Ascending aorta (tissue), 2 donors: ENCODE results near the gene LHX4. TPM values are rescaled to one million over a fixed set of nuclear protein-coding genes. Genes with fewer than 3 reads are reported as not detected.

Source experiments
- DNase-seq, 2 donors: peaks; one replicate each; pipeline ENCODE4 v3.0.0-alpha.2; 2019; ENCODE audit warnings: low spot score in 2 of 2
- H3K27ac ChIP-seq, 2 donors: fragments of 200-600 bp; sonication (generic); one replicate each; pipeline ENCODE4 v1.5.1; 2016 to 2017; ENCODE audit warnings: mild to moderate bottlenecking in 1 of 2
- H3K27me3 ChIP-seq: fragments of 200-600 bp; sonication (generic); one replicate; pipeline ENCODE4 v1.5.1; 2017
- H3K36me3 ChIP-seq, 2 donors: fragments of 200-600 bp; sonication (generic); one replicate each; pipeline ENCODE4 v1.5.1; 2016
- H3K4me1 ChIP-seq, 2 donors: fragments of 200-600 bp; sonication (generic); one replicate each; pipeline ENCODE4 v1.5.1; 2016 to 2017; ENCODE audit warnings: mild to moderate bottlenecking in 1 of 2
- H3K4me3 ChIP-seq, 2 donors: fragments of 200-600 bp; sonication (generic); one replicate each; pipeline ENCODE4 v1.5.1; 2016 to 2017; ENCODE audit warnings: mild to moderate bottlenecking in 1 of 2
- H3K9me3 ChIP-seq, 2 donors: fragments of 200-600 bp; sonication (generic); one replicate each; pipeline ENCODE4 v1.5.1; 2016
- intact Hi-C: fragments of 100-400 bp; cut with DNase I; formaldehyde crosslinking; loops from one replicate; pipeline ENCODE4 v1.15.1; 2023
- total RNA-seq: library from RNA; depleted of rRNA; stranded (reverse); fragments of >200 nt; gene quantifications from one replicate; pipeline ENCODE4 v1.1.0, GENCODE V29; 2016
- TF ChIP-seq, protein P1 (sequence below), 3 experiments: fragments of 200-600 bp in 2 of 3; fragments of 450-650 bp in 1 of 3; sonication (generic) in 2 of 3; IDR thresholded peaks; one replicate each; pipeline ENCODE4 v1.5.1; 2016 to 2019; ENCODE audit warnings: antibody characterized with exemption in 3 of 3, mild to moderate bottlenecking in 1 of 3, moderate library complexity in 1 of 3

The LHX4 gene
- total RNA-seq, 1 donor from 2014 or later, result not detected

DNA sequence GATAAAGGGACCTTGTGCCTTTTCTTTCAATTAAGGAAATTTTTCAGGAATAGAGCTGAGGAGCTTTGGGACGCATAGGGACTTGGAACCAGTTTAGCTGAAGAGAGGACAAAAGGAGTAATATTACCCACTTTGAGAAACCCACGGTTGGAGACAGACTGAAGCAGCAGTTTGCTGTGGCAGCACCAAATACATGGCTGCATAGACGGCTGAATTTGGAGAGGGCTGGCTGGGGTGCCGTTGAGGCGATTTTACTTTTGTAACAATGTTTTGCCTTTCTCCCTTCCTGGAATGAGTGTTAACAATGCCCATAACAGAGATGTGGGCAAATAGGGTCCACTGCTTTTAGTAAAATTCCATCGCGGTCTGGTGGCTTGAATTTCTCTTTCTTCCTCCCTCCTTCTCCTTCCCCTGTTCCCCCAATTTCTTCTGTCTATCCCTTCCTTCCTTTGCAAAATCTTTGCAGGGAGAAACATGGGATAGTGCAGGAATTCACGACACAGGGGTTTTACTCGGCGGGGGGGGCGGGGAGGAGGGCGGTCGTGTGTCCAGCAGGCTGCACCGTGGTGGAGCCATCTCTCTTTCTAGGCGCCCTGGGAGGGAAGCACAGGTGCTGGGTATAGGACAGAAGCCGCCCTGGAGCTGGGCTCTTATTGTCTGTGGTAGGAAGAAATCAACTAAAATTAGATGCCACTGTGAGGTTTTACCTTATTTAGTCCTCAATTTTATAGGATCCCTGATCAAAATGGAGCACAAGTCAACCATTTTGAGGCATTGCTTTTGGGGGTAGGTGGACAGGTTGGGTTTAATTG lies 6.8 kb downstream of the LHX4 start:
- no peaks in the 10 kb centered on the region for H3K9me3 ChIP-seq
- no peak overlapping the region for H3K27ac ChIP-seq
- TF ChIP-seq, protein P1, sequence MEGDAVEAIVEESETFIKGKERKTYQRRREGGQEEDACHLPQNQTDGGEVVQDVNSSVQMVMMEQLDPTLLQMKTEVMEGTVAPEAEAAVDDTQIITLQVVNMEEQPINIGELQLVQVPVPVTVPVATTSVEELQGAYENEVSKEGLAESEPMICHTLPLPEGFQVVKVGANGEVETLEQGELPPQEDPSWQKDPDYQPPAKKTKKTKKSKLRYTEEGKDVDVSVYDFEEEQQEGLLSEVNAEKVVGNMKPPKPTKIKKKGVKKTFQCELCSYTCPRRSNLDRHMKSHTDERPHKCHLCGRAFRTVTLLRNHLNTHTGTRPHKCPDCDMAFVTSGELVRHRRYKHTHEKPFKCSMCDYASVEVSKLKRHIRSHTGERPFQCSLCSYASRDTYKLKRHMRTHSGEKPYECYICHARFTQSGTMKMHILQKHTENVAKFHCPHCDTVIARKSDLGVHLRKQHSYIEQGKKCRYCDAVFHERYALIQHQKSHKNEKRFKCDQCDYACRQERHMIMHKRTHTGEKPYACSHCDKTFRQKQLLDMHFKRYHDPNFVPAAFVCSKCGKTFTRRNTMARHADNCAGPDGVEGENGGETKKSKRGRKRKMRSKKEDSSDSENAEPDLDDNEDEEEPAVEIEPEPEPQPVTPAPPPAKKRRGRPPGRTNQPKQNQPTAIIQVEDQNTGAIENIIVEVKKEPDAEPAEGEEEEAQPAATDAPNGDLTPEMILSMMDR (IDR thresholded peaks at IDR 0.05), result no peak
- DNase-seq, result no peak
- intact Hi-C loops, result no loop called here
- peaks cover 58% of the 10 kb centered on the region for H3K27me3 ChIP-seq
- no peaks in the 10 kb centered on the region for H3K36me3 ChIP-seq
- peaks cover 6 to 21% of the 10 kb centered on the region in 2 donors for H3K4me1 ChIP-seq
- H3K4me3 ChIP-seq, result no peak overlapping the region

DNA sequence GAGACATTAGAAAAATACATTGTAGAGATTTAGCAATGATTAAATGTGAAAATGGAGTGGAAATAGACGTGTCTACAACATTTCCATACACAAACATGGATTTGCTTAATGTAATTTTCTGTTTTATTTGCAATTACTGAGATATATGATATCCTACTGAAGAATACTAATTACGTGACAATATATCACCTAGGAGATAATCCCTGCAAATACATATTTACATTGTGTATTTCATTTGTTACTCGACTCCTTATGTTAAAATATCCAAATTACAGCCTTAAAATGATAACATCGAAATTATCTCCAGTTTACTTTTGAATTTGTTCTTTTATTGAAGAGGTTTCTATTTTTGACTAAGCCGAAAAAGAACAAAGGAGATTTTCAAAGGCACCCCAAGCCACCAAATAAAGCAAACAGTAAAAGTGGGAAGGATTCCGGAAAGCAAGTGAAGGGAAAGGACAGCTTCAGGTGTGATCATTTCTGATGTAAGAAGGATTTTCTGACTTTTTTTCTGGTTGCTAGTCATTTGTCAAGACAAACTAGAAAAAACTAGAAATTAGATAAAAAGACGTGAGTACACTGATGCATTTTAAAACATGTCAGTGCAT lies 7.9 kb downstream of the LHX4 start:
- intact Hi-C loops, result no loop called here
- Histone ChIP-seq H3K9me3 (no peaks in the 10 kb centered on the region), H3K36me3 (no peaks in the 10 kb centered on the region), H3K4me3 (no peak overlapping the region), H3K27ac (no peak overlapping the region), H3K27me3 (peaks cover 48% of the 10 kb centered on the region), H3K4me1 (peaks cover 6 to 21% of the 10 kb centered on the region in 2 donors)
- no peak for DNase-seq
- TF ChIP-seq, protein P1 (IDR thresholded peaks at IDR 0.05), result no peak

DNA sequence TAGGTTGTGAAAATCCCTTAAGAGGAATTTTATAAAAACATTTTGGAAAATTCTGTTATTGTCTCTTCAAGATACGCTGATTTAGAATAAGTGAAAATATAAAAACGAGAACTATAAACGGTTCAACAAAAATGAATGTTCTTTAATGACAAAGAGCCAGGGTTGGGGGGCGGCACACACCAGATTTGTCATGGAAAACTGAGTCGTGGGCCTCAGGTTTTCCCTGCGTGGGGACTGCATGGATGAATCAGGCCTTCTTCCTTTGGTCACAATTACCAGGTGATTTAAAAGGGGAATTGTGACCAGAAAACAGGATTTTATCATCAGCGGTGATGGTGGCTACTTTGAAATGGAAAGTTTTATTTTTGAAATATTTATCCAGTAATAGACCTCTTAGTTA lies 8.6 kb downstream of the LHX4 start:
- Histone ChIP-seq H3K36me3 (no peaks in the 10 kb centered on the region), H3K9me3 (no peaks in the 10 kb centered on the region), H3K4me1 (peaks cover under 1 to 18% of the 10 kb centered on the region in 2 donors), H3K27me3 (peaks cover 44% of the 10 kb centered on the region), H3K4me3 (no peak overlapping the region), H3K27ac (no peak overlapping the region)
- intact Hi-C loops, result no loop called here
- no peak for DNase-seq
- TF ChIP-seq, protein P1 (IDR thresholded peaks at IDR 0.05), result no peak

DNA sequence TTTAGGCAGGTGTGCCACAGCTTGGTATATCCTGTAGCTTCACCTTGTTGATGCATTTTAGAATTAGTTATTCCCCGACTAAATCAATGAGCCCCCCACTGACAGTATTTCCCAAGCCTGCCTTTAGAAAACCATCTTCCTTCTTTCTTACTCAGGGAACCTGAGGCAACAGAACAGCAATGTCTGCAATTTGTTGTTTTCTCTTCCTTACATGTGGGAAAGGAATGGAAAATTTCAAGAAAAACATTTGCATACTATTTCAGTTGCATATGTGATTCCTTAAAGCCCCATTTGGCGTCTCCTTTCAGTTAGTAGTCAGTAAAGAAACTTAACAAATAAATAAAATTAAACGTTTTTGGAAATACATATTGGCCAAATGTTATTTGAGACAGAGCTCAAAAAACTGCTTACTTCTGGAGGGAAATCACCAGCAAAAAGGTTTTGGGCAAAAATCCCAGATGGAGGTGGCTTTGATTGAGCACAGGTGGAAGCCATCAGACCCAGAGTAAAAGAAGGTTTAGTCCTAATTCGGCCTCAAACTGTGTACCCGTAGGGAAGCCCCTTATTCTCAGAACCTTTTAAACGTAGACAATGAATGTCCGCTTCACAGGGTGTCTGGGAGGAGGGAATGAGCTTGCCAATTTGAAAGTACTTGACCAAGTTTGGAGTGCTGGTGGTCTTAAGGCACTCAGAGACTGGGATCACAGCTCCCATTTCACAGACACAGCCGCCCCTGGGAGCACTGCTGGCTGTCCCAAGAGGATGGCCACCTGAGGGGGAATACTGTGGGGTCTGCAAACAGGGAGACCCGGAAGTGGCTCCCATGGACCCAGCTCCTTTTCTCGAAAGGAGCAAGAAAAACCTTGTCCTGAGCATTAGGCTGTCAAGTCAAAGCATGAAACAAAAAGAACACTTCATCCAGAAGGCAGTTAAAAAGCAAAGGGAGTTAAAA lies 9.4 kb downstream of the LHX4 start:
- Histone ChIP-seq H3K4me3 (no peak overlapping the region), H3K9me3 (no peaks in the 10 kb centered on the region), H3K27me3 (peaks cover 43% of the 10 kb centered on the region), H3K36me3 (no peaks in the 10 kb centered on the region), H3K27ac (no peak overlapping the region), H3K4me1 (peaks cover 0 to 12% of the 10 kb centered on the region in 2 donors)
- intact Hi-C loops, result no loop called here
- no peak for DNase-seq
- TF ChIP-seq, protein P1 (IDR thresholded peaks at IDR 0.05), result no peak

DNA sequence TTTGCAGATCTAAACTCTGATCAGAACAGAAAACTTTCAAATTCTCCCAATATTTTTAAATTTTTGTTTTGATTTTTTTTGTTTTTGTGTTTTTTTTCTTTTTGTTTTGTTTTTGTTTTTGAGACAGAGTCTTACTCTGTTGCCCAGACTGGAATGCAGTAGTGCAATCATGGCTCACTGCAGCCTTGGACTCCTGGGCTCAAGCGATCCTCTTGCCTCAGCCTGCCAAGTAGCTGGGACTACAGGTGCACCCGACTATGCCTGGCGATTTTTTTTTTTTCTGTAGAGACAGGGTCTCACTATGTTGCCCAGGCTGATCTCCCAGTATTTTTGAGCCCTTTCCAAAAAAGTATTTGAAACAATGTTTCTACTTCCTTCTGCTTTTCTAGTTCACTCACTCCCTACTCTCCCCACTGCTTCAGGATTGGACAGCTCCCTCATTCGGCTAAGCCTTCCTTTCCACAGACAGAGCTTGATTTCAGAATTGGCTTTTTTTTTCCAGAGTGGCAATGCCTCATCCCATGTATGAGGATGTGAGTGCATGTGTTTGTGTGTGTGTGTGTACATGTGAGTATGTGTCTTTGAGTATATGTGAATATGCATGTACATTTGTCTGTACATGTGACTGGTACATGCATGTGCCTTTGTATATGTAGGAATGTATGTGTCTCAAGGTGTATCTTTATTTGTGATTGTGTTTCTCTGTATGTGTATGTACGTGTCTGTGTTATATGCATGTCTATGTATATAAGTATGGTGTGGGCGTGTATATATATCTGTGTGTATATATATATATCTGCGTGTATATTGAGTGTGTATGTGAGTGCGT lies 11.9 kb downstream of the LHX4 start:
- H3K4me1 ChIP-seq, result no peaks in the 10 kb centered on the region
- H3K4me3 ChIP-seq, result no peak overlapping the region
- no peak for DNase-seq
- no peak overlapping the region for H3K27ac ChIP-seq
- TF ChIP-seq, protein P1 (IDR thresholded peaks at IDR 0.05), result no peak
- H3K9me3 ChIP-seq, result no peaks in the 10 kb centered on the region
- peaks cover 20% of the 10 kb centered on the region for H3K27me3 ChIP-seq
- intact Hi-C loops, result no loop called here
- no peaks in the 10 kb centered on the region for H3K36me3 ChIP-seq
